Neural crest cell (in vitro differentiated cells): Measurements from ENCODE around the gene NBPF3. TPM values are rescaled to one million over a fixed set of nuclear protein-coding genes. Genes with fewer than 3 reads are reported as not detected.

ENCODE experiments used
- DNase-seq: peaks from one replicate; pipeline ENCODE4 v3.0.0; 2021; ENCODE audit warnings: low read depth, mixed read lengths, low spot score
- H3K27ac Mint-ChIP-seq: one replicate; pipeline ENCODE4 v1.8.0; 2021; ENCODE audit warnings: mild to moderate bottlenecking, mixed read lengths; ENCODE audit not compliant: unreplicated experiment
- H3K27me3 Mint-ChIP-seq: 2 replicates; pipeline ENCODE4 v1.8.0; 2021; ENCODE audit warnings: low read depth, mild to moderate bottlenecking, mixed read lengths
- H3K36me3 Mint-ChIP-seq: 2 replicates; pipeline ENCODE4 v1.8.0; 2021; ENCODE audit warnings: low read depth, mild to moderate bottlenecking, mixed read lengths
- H3K4me1 Mint-ChIP-seq: 2 replicates; pipeline ENCODE4 v1.8.0; 2021; ENCODE audit warnings: mixed read lengths
- H3K4me3 Mint-ChIP-seq: one replicate; pipeline ENCODE4 v1.8.0; 2021; ENCODE audit warnings: mild to moderate bottlenecking, mixed read lengths
- H3K9me3 Mint-ChIP-seq: 2 replicates; pipeline ENCODE4 v1.8.0; 2021; ENCODE audit warnings: mixed read lengths
- CTCF ChIP-seq: fragments of 200-600 bp; sonication (generic); conservative IDR thresholded peaks from 2 replicates; pipeline ENCODE4 v1.5.0; 2021; ENCODE audit warnings: antibody characterized with exemption, mild to moderate bottlenecking
- total RNA-seq: library from RNA; stranded (reverse); gene quantifications from 2 replicates; pipeline ENCODE4 v1.2.1, GENCODE V29; 2021

NBPF3 gene
- total RNA-seq, 1 donor from 2014 or later: 19.2 TPM

GRCh38 chr1:21522525-21523038 lies 82.6 kb downstream of the NBPF3 start:
- no peak for DNase-seq
- H3K27ac Mint-ChIP-seq: no peak overlapping the region
- H3K27me3 Mint-ChIP-seq: no peaks in the 10 kb centered on the region
- no peak overlapping the region for H3K4me3 Mint-ChIP-seq
- H3K4me1 Mint-ChIP-seq: no peaks in the 10 kb centered on the region
- no peak for TF ChIP-seq CTCF
- H3K36me3 Mint-ChIP-seq: no peaks in the 10 kb centered on the region
- H3K9me3 Mint-ChIP-seq: no peaks in the 10 kb centered on the region

GRCh38 chr1:21523297-21523813 lies 83.4 kb downstream of the NBPF3 start:
- DNase-seq: no peak
- H3K9me3 Mint-ChIP-seq: no peaks in the 10 kb centered on the region
- no peaks in the 10 kb centered on the region for H3K36me3 Mint-ChIP-seq
- no peaks in the 10 kb centered on the region for H3K4me1 Mint-ChIP-seq
- H3K27me3 Mint-ChIP-seq: no peaks in the 10 kb centered on the region
- TF ChIP-seq CTCF: no peak
- no peak overlapping the region for H3K4me3 Mint-ChIP-seq
- H3K27ac Mint-ChIP-seq: no peak overlapping the region

- H3K27ac Mint-ChIP-seq: peak overlapping the region; percentile 91
- TF ChIP-seq CTCF: no peak
- H3K27me3 Mint-ChIP-seq: no peaks in the 10 kb centered on the region
- no peak for DNase-seq
- H3K4me1 Mint-ChIP-seq: no peaks in the 10 kb centered on the region
- H3K4me3 Mint-ChIP-seq: no peak overlapping the region
- H3K36me3 Mint-ChIP-seq: no peaks in the 10 kb centered on the region
- H3K9me3 Mint-ChIP-seq: no peaks in the 10 kb centered on the region
Measured at GRCh38 chr1:21524220-21524619, 84.3 kb downstream of the NBPF3 start.

- no peak for TF ChIP-seq CTCF
- H3K9me3 Mint-ChIP-seq: no peaks in the 10 kb centered on the region
- H3K4me1 Mint-ChIP-seq: no peaks in the 10 kb centered on the region
- peak overlapping the region; percentile 91 for H3K27ac Mint-ChIP-seq
- H3K4me3 Mint-ChIP-seq: no peak overlapping the region
- H3K36me3 Mint-ChIP-seq: no peaks in the 10 kb centered on the region
- no peak for DNase-seq
- peaks cover 3% of the 10 kb centered on the region for H3K27me3 Mint-ChIP-seq
Measured at GRCh38 chr1:21524686-21525339, 84.9 kb downstream of the NBPF3 start.

- H3K27ac Mint-ChIP-seq: no peak overlapping the region
- peaks cover 7% of the 10 kb centered on the region for H3K27me3 Mint-ChIP-seq
- H3K9me3 Mint-ChIP-seq: no peaks in the 10 kb centered on the region
- no peak overlapping the region for H3K4me3 Mint-ChIP-seq
- H3K36me3 Mint-ChIP-seq: no peaks in the 10 kb centered on the region
- TF ChIP-seq CTCF: no peak
- DNase-seq: no peak
- peaks cover 2% of the 10 kb centered on the region for H3K4me1 Mint-ChIP-seq
Measured at GRCh38 chr1:21525340-21525717, 85.4 kb downstream of the NBPF3 start.
